Esophagus muscularis mucosa (tissue), 4 donors: ENCODE data around the gene RER1. TPM values are rescaled to one million over a fixed set of nuclear protein-coding genes. Genes with fewer than 3 reads are reported as not detected.

Source experiments
- DNase-seq: peaks from one replicate; pipeline ENCODE4 v3.0.0-alpha.2; 2017; ENCODE audit errors: extremely low spot score
- H3K27ac ChIP-seq, 4 donors: fragments of 200-600 bp; sonication (generic); replicated peaks in 1 of 4; 1 replicate in 3 of 4; 2 replicates in 1 of 4; pipeline ENCODE4 v1.5.1; 2016 to 2019; ENCODE audit warnings: mild to moderate bottlenecking in 1 of 4
- H3K27me3 ChIP-seq, 4 donors: fragments of 200-600 bp; sonication (generic); one replicate each; pipeline versions ENCODE4 v1.5.1 to v1.6.0; 2016 to 2019
- H3K36me3 ChIP-seq, 4 donors: fragments of 200-600 bp; sonication (generic); one replicate each; pipeline ENCODE4 v1.5.1; 2016 to 2019
- H3K4me1 ChIP-seq, 4 donors: fragments of 200-600 bp; sonication (generic); one replicate each; pipeline ENCODE4 v1.5.1; 2016 to 2019
- H3K4me3 ChIP-seq, 4 donors: fragments of 200-600 bp; sonication (generic); 1 replicate in 2 of 4; 2 replicates in 2 of 4; pipeline ENCODE4 v1.5.1; 2016 to 2019; ENCODE audit warnings: mild to moderate bottlenecking in 4 of 4, moderate library complexity in 1 of 4
- H3K9me3 ChIP-seq, 4 donors: fragments of 200-600 bp; sonication (generic); 1 replicate in 3 of 4; 2 replicates in 1 of 4; pipeline ENCODE4 v1.5.1; 2016 to 2019
- CTCF ChIP-seq, 3 experiments: fragments of 200-600 bp in 2 of 3; fragments of 450-650 bp in 1 of 3; sonication (generic) in 2 of 3; IDR thresholded peaks; one replicate each; pipeline ENCODE4 v1.5.1; 2017 to 2019; ENCODE audit warnings: antibody characterized with exemption in 3 of 3, mild to moderate bottlenecking in 2 of 3, moderate library complexity in 1 of 3
- EP300 ChIP-seq: sonication (generic); formaldehyde crosslinking; IDR thresholded peaks from one replicate; pipeline ENCODE4 v1.6.1; 2017; ENCODE audit warnings: antibody characterized with exemption
- POLR2A ChIP-seq: fragments of 450-650 bp; IDR thresholded peaks from one replicate; pipeline ENCODE4 v1.6.1; 2017; ENCODE audit warnings: antibody characterized with exemption, moderate library complexity, mild to moderate bottlenecking, low read depth
- POLR2AphosphoS5 ChIP-seq, 2 donors: sonication (generic); formaldehyde crosslinking; IDR thresholded peaks; one replicate each; pipeline ENCODE4 v1.6.1; 2017; ENCODE audit warnings: antibody characterized with exemption in 2 of 2
- WGBS: methylation state at CpG from one replicate; pipeline ENCODE4 v1.1.5; 2018; 5-methylcytosine and 5-hydroxymethylcytosine counted together
- intact Hi-C: fragments of 100-400 bp; cut with DNase I; formaldehyde crosslinking; loops from one replicate; pipeline ENCODE4 v1.15.1; 2023
- total RNA-seq, 4 donors: library from RNA; depleted of rRNA; stranded (reverse); fragments of >200 nt; gene quantifications; one replicate each; pipeline versions ENCODE4 v1.1.0 to v1.2.1, GENCODE V29; 2016

RER1 gene
- total RNA-seq, result 10 to 100 TPM; 47.3 to 67.3 (median 56.4) TPM

- no peaks in the 10 kb centered on the region for H3K9me3 ChIP-seq
- H3K36me3 ChIP-seq, result peaks cover 9 to 46% (median 26%) of the 10 kb centered on the region in 4 donors
- intact Hi-C loops, result loop anchor here (2.0 kb wide), 1 partner anchor 258 kb away; no protein-coding TSS in a partner anchor
- H3K4me1 ChIP-seq, result peaks cover 22 to 50% (median 47%) of the 10 kb centered on the region in 4 donors
- 0% methylated on average over 26 of the region's 103 CpGs for WGBS
- TF ChIP-seq POLR2AphosphoS5 (IDR thresholded peaks at IDR 0.05) (peak; percentile 91 to 97), CTCF (IDR thresholded peaks at IDR 0.05) (no peak), EP300 (no peak), POLR2A (peak; percentile 82)
- peak; percentile 99 for DNase-seq
- H3K27ac ChIP-seq, result peak within 1 kb of the TSS; percentile 77 to 94 (median 90)
- peaks cover 0 to 4% (median 0%) of the 10 kb centered on the region in 4 donors for H3K27me3 ChIP-seq
- H3K4me3 ChIP-seq, result peak within 1 kb of the TSS; percentile 84 to 99 (median 96)
Measured at GRCh38 chr1:2391041-2391930, at the start of gene RER1, which contains the start of gene MORN1. RER1 (plus strand) TSS chr1:2391841; CDS start chr1:2395791, 3,950 bp downstream. MORN1 (minus strand) TSS chr1:2391554; CDS start chr1:2391533, 21 bp downstream.

GRCh38 chr1:2342384-2343022 is 49.1 kb upstream of the RER1 start:
- Histone ChIP-seq H3K36me3 (no peaks in the 10 kb centered on the region), H3K4me1 (no peaks in the 10 kb centered on the region), H3K27ac (no peak overlapping the region), H3K27me3 (no peaks in the 10 kb centered on the region), H3K4me3 (no peak overlapping the region), H3K9me3 (no peaks in the 10 kb centered on the region)
- DNase-seq, result no peak
- TF ChIP-seq POLR2A (no peak), CTCF (IDR thresholded peaks at IDR 0.05) (no peak), EP300 (no peak), POLR2AphosphoS5 (IDR thresholded peaks at IDR 0.05) (no peak)
- intact Hi-C loops, result no loop called here
- WGBS, result 90% methylated on average over 20 of the region's 21 CpGs

GRCh38 chr1:2343023-2343935 is 48.4 kb upstream of the RER1 start:
- Histone ChIP-seq H3K36me3 (no peaks in the 10 kb centered on the region), H3K9me3 (no peaks in the 10 kb centered on the region), H3K27me3 (no peaks in the 10 kb centered on the region), H3K27ac (no peak overlapping the region), H3K4me1 (no peaks in the 10 kb centered on the region), H3K4me3 (no peak overlapping the region)
- DNase-seq, result no peak
- WGBS, result 85% methylated on average over 31 of the region's 39 CpGs
- TF ChIP-seq EP300 (no peak), POLR2A (no peak)
- intact Hi-C loops, result no loop called here

- no peak overlapping the region for H3K27ac ChIP-seq
- H3K9me3 ChIP-seq, result no peaks in the 10 kb centered on the region
- no peaks in the 10 kb centered on the region for H3K27me3 ChIP-seq
- intact Hi-C loops, result no loop called here
- TF ChIP-seq POLR2A (no peak), EP300 (no peak), POLR2AphosphoS5 (IDR thresholded peaks at IDR 0.05) (no peak)
- no peak for DNase-seq
- 93% methylated on average over 11 of the region's 24 CpGs for WGBS
- H3K36me3 ChIP-seq, result no peaks in the 10 kb centered on the region
- no peak overlapping the region for H3K4me3 ChIP-seq
- H3K4me1 ChIP-seq, result no peaks in the 10 kb centered on the region
Measured at GRCh38 chr1:2344121-2344681, 47.4 kb upstream of the RER1 start.

GRCh38 chr1:2344744-2345296 is 46.8 kb upstream of the RER1 start:
- WGBS, result 89% methylated on average over 17 of the region's 29 CpGs
- Histone ChIP-seq H3K4me1 (no peaks in the 10 kb centered on the region), H3K4me3 (no peak overlapping the region), H3K27ac (no peak overlapping the region), H3K27me3 (no peaks in the 10 kb centered on the region), H3K36me3 (no peaks in the 10 kb centered on the region), H3K9me3 (no peaks in the 10 kb centered on the region)
- intact Hi-C loops, result no loop called here
- TF ChIP-seq POLR2A (no peak), CTCF (IDR thresholded peaks at IDR 0.05) (no peak), EP300 (no peak), POLR2AphosphoS5 (IDR thresholded peaks at IDR 0.05) (no peak)
- DNase-seq, result no peak
